ENCODE measurements around the gene DMRT3.

The DMRT3 gene

GRCh38 chr9:970151-970996 lies 6.1 kb upstream of the DMRT3 start:
- DNase-seq (ENCODE audit: low spot score): no peak

- DNase-seq (ENCODE audit: low spot score): no peak
Measured at GRCh38 chr9:971901-972500, 4.5 kb upstream of the DMRT3 start.

- no peak for DNase-seq (ENCODE audit: low spot score)
Measured at GRCh38 chr9:972501-973294, 3.8 kb upstream of the DMRT3 start.

GRCh38 chr9:973295-973834 lies 3.1 kb upstream of the DMRT3 start:
- DNase-seq (ENCODE audit: low spot score): no peak

- no peak for DNase-seq (ENCODE audit: low spot score)
Measured at GRCh38 chr9:974031-974995, 2.1 kb upstream of the DMRT3 start.

- no peak for DNase-seq (ENCODE audit: low spot score)
Measured at GRCh38 chr9:974996-975739, 1.3 kb upstream of the DMRT3 start.

- no peak for DNase-seq (ENCODE audit: low spot score)
Measured at GRCh38 chr9:975740-976257, 656 bp upstream of the DMRT3 start.

- DNase-seq (ENCODE audit: low spot score): no peak
Measured at GRCh38 chr9:976943-977837, 735 bp downstream of the DMRT3 start.

GRCh38 chr9:977838-978830 lies 1.7 kb downstream of the DMRT3 start:
- DNase-seq (ENCODE audit: low spot score): no peak

GRCh38 chr9:979983-980382 lies 3.5 kb downstream of the DMRT3 start:
- DNase-seq (ENCODE audit: low spot score): no peak

- DNase-seq (ENCODE audit: low spot score): no peak
Measured at GRCh38 chr9:980640-981039, 4.2 kb downstream of the DMRT3 start.

- no peak for DNase-seq (ENCODE audit: low spot score)
Measured at GRCh38 chr9:981491-981898, 5.0 kb downstream of the DMRT3 start.

- DNase-seq (ENCODE audit: low spot score): no peak
Measured at GRCh38 chr9:982394-983230, 6.2 kb downstream of the DMRT3 start.

- DNase-seq (ENCODE audit: low spot score): no peak
Measured at GRCh38 chr9:994005-994404, 17.6 kb downstream of the DMRT3 start.

GRCh38 chr9:995192-995591 lies 18.7 kb downstream of the DMRT3 start:
- DNase-seq (ENCODE audit: low spot score): no peak

GRCh38 chr9:995781-996180 lies 19.3 kb downstream of the DMRT3 start:
- DNase-seq (ENCODE audit: low spot score): no peak
